ENCODE data around the gene ZMAT5.

DNA sequence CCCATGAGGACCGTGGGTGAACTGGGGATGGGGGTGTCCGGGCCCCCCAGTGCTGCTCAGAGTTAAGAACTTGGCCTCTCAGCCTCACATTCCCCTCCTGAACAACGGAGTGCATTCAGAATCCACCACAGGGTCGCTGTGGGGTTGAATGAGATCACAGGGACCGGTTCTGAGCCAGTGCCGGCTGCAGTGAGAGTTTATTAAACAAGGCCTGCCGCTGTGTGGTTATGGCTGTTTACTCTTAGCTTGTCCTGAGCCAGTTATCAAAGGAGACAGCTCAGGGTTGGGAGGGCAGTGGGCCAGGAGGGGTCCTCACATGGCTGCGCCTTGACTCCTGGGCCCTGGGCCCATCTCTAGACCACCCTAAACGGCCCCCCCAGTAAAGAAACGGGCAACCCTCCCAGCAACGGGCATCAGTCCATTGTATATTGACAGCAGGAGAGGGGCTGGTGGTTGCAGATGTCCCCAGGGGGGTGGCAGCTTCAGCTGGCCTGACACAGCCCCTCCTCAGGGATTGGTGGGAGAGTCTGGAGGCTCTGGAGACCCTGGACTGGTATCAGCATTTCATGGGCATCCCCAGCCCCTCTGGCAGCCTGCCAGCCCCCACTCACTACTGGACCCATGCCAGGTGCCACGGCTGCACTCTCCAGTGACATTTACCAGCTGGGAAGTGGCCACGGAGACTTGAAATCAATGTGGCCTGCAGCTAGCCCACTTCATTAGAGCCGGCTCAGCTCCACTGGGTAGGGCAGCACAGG is 62.1 kb downstream of the ZMAT5 start:
- TF ChIP-seq, protein P1, sequence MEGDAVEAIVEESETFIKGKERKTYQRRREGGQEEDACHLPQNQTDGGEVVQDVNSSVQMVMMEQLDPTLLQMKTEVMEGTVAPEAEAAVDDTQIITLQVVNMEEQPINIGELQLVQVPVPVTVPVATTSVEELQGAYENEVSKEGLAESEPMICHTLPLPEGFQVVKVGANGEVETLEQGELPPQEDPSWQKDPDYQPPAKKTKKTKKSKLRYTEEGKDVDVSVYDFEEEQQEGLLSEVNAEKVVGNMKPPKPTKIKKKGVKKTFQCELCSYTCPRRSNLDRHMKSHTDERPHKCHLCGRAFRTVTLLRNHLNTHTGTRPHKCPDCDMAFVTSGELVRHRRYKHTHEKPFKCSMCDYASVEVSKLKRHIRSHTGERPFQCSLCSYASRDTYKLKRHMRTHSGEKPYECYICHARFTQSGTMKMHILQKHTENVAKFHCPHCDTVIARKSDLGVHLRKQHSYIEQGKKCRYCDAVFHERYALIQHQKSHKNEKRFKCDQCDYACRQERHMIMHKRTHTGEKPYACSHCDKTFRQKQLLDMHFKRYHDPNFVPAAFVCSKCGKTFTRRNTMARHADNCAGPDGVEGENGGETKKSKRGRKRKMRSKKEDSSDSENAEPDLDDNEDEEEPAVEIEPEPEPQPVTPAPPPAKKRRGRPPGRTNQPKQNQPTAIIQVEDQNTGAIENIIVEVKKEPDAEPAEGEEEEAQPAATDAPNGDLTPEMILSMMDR (IDR thresholded peaks at IDR 0.05), result no peak
- TF ChIP-seq POLR2A (IDR thresholded peaks at IDR 0.05) (no peak), EP300 (IDR thresholded peaks at IDR 0.05) (no peak)

All from tibial nerve (tissue), 4 donors.